HG03060 (cell line): ENCODE results near the gene FBXO3.
"Not testable (repeated sequence)": the region's sequence is repeated elsewhere in the genome, so short reads cannot be mapped to it uniquely, and the experiment has no call there.

ENCODE experiments used
- ATAC-seq: cut with Tn5 transposase; IDR thresholded peaks from one replicate; pipeline ENCODE4 v1.9.1; 2021; ENCODE audit warnings: low read depth, moderate number of reproducible peaks; ENCODE audit not compliant: unreplicated experiment

Gene FBXO3

GRCh38 chr11:33730716-33731115, 43.6 kb downstream of the FBXO3 start:
- no peak for ATAC-seq

- ATAC-seq, result not testable (repeated sequence)
Measured at GRCh38 chr11:33729072-33729664, 45.2 kb downstream of the FBXO3 start.

GRCh38 chr11:33727539-33727938, 46.8 kb downstream of the FBXO3 start:
- not testable (repeated sequence) for ATAC-seq

GRCh38 chr11:33725496-33725895, 48.8 kb downstream of the FBXO3 start:
- no peak for ATAC-seq

GRCh38 chr11:33724644-33725035, 49.7 kb downstream of the FBXO3 start:
- no peak for ATAC-seq

- ATAC-seq, result no peak
Measured at GRCh38 chr11:33723238-33723881, 51.0 kb downstream of the FBXO3 start.

- ATAC-seq, result peak; percentile 61
Measured at GRCh38 chr11:33722590-33723234, 51.6 kb downstream of the FBXO3 start.

GRCh38 chr11:33721984-33722383, 52.3 kb downstream of the FBXO3 start:
- ATAC-seq, result no peak

- no peak for ATAC-seq
Measured at GRCh38 chr11:33721426-33721825, 52.9 kb downstream of the FBXO3 start.

GRCh38 chr11:33719587-33719986, 54.7 kb downstream of the FBXO3 start:
- no peak for ATAC-seq

GRCh38 chr11:33718440-33718839, 55.9 kb downstream of the FBXO3 start:
- ATAC-seq, result no peak

GRCh38 chr11:33716243-33716642, 58.1 kb downstream of the FBXO3 start:
- no peak for ATAC-seq

- no peak for ATAC-seq
Measured at GRCh38 chr11:33713856-33714398, 60.4 kb downstream of the FBXO3 start.

GRCh38 chr11:33713151-33713855, 61.0 kb downstream of the FBXO3 start:
- ATAC-seq, result no peak

GRCh38 chr11:33712436-33712835, 61.9 kb downstream of the FBXO3 start:
- ATAC-seq, result no peak

GRCh38 chr11:33709466-33709865, 64.9 kb downstream of the FBXO3 start:
- ATAC-seq, result no peak

- ATAC-seq, result no peak
Measured at GRCh38 chr11:33708985-33709384, 65.3 kb downstream of the FBXO3 start.

GRCh38 chr11:33707831-33708230, 66.5 kb downstream of the FBXO3 start:
- ATAC-seq, result not testable (repeated sequence)

- ATAC-seq, result no peak
Measured at GRCh38 chr11:33706966-33707365, 67.4 kb downstream of the FBXO3 start.

- ATAC-seq, result no peak
Measured at GRCh38 chr11:33706546-33706945, 67.8 kb downstream of the FBXO3 start.
